Thyroid gland (tissue), 4 donors: Measurements from ENCODE around the gene RCCD1.

Experiments used
- POLR2A ChIP-seq, 2 donors: fragments of 450-650 bp; IDR thresholded peaks; one replicate each; pipeline ENCODE4 v1.6.1; 2017; ENCODE audit warnings: antibody characterized with exemption in 2 of 2, mild to moderate bottlenecking in 2 of 2, moderate library complexity in 1 of 2
- TF ChIP-seq, protein P1 (sequence below), 6 experiments: fragments of 200-600 bp in 3 of 6; fragments of 450-650 bp in 3 of 6; sonication (generic) in 3 of 6; IDR thresholded peaks; one replicate each; pipeline ENCODE4 v1.5.1; 2016 to 2019; ENCODE audit warnings: antibody characterized with exemption in 6 of 6, mild to moderate bottlenecking in 2 of 6, inconsistent platforms in 1 of 6, moderate library complexity in 1 of 6

DNA sequence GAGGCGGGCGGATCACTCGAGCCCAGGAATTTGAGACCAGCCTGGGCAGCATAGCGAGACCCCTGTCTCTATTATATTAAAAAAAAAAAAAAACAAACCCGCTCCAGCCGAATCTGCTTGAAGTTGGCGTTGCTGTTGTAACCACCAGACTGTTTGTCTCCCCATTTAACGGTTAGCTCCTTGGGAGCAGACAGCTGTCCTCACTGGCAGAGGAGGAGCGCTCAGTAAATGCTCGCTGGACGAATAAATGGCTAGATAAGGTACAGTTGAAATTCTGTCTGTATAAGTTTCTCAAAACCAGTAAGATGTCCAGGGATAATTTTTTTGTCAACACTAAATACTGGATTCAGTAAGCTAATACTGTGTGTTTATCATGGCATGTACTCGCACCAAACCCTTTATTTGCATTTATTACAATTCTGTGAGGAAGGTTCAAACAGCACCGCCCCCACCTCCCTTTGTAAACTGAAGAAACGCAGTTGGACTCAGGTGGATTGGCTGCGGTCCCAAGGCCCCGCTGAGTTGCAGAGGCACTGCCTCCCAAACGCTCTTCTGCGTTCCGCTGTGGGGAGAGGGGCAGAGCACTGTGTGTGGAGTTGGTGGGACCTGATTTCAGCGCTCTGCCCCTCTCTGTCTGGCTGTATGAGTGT is 1.1 kb downstream of the RCCD1 start:
- TF ChIP-seq POLR2A (IDR thresholded peaks at IDR 0.05) = no peak
- TF ChIP-seq, protein P1, sequence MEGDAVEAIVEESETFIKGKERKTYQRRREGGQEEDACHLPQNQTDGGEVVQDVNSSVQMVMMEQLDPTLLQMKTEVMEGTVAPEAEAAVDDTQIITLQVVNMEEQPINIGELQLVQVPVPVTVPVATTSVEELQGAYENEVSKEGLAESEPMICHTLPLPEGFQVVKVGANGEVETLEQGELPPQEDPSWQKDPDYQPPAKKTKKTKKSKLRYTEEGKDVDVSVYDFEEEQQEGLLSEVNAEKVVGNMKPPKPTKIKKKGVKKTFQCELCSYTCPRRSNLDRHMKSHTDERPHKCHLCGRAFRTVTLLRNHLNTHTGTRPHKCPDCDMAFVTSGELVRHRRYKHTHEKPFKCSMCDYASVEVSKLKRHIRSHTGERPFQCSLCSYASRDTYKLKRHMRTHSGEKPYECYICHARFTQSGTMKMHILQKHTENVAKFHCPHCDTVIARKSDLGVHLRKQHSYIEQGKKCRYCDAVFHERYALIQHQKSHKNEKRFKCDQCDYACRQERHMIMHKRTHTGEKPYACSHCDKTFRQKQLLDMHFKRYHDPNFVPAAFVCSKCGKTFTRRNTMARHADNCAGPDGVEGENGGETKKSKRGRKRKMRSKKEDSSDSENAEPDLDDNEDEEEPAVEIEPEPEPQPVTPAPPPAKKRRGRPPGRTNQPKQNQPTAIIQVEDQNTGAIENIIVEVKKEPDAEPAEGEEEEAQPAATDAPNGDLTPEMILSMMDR (IDR thresholded peaks at IDR 0.05) = no peak
